Measurements from ENCODE around the gene KLF6. TPM values are rescaled to one million over a fixed set of nuclear protein-coding genes. Genes with fewer than 3 reads are reported as not detected.

Gene KLF6
- total and polyA plus RNA-seq, 2 donors (not counting 3 experiments of a cell fraction or from before 2014, with no cell fraction given): 183 to 307 TPM

GRCh38 chr10:3825244-3825643 is 40.2 kb upstream of the KLF6 start:
- H3K4me3 ChIP-seq (replicated peaks in 1 of 3; ENCODE audit: insufficient read depth in 1 of 3, low read depth in 1 of 3, low read length in 3 of 3): no peak overlapping the region
- intact Hi-C loops (cut with micrococcal nuclease): no loop called here
- no peaks in the 10 kb centered on the region for H3K27me3 ChIP-seq (ENCODE audit: control insufficient read depth in 2 of 2, insufficient read depth in 2 of 2, low read length in 2 of 2)
- no TSS peak for BruUV-seq (replicated peaks)
- no peak for FAIRE-seq
- H4K20me1 ChIP-seq (replicated peaks; ENCODE audit: control insufficient read depth, extremely low read depth, insufficient read depth, low read length): no peaks in the 10 kb centered on the region
- peaks cover 13% of the 10 kb centered on the region for H3K4me1 ChIP-seq (ENCODE audit: control insufficient read depth, extremely low read depth, insufficient read depth, low read length)
- no peak overlapping the region for H2AFZ ChIP-seq (ENCODE audit: low read depth, low read length)
- no peaks in the 10 kb centered on the region for H3K9me3 ChIP-seq (replicated peaks; ENCODE audit: control insufficient read depth, insufficient read depth, low read length)
- POLR2A ChIA-PET: no interaction called here
- H3K36me3 ChIP-seq (ENCODE audit: control insufficient read depth in 2 of 2, extremely low read depth in 1 of 2, insufficient read depth in 2 of 2, low read length in 2 of 2): no peaks in the 10 kb centered on the region
- H3K9ac ChIP-seq (replicated peaks; ENCODE audit: extremely low read depth, insufficient read depth, low read length): no peak overlapping the region
- no peaks in the 10 kb centered on the region for H3K79me2 ChIP-seq (ENCODE audit: control insufficient read depth, insufficient read depth, low read length)
- no peaks in the 10 kb centered on the region for H3K9me1 ChIP-seq (replicated peaks; ENCODE audit: control insufficient read depth, extremely low read depth, insufficient read depth, low read length)
- dilution Hi-C loops (cut with MboI; ENCODE audit: extremely low pct_ligation_motif_present, low sequenced_read_pairs): no loop called here
- H3K27ac ChIP-seq (ENCODE audit: insufficient read depth, low read depth, low read length): no peak overlapping the region
- DNase-seq (ENCODE audit: low read depth, low spot score): no peak
- no peak for TF ChIP-seq GATA2 (IDR thresholded peaks at IDR 0.05; ENCODE audit: insufficient read depth, insufficient read length, low read depth, low read length)
- no peak for TF ChIP-seq POLR2AphosphoS5 (IDR thresholded peaks at IDR 0.05; ENCODE audit: insufficient read depth, low read depth, low read length)
- no peak overlapping the region for H3K4me2 ChIP-seq (ENCODE audit: insufficient read depth, low read length)
- CTCF ChIA-PET: interaction anchor here (2.2 kb wide), 1 partner anchor 831 kb away, joined by 5 read pairs; no protein-coding TSS in a partner anchor

- H3K27ac ChIP-seq (ENCODE audit: insufficient read depth, low read depth, low read length): no peak overlapping the region
- H3K4me3 ChIP-seq (replicated peaks in 1 of 3; ENCODE audit: insufficient read depth in 1 of 3, low read depth in 1 of 3, low read length in 3 of 3): no peak overlapping the region
- POLR2A ChIA-PET: no interaction called here
- dilution Hi-C loops (cut with MboI; ENCODE audit: extremely low pct_ligation_motif_present, low sequenced_read_pairs): no loop called here
- no peaks in the 10 kb centered on the region for H3K36me3 ChIP-seq (ENCODE audit: control insufficient read depth in 2 of 2, extremely low read depth in 1 of 2, insufficient read depth in 2 of 2, low read length in 2 of 2)
- H2AFZ ChIP-seq (ENCODE audit: low read depth, low read length): no peak overlapping the region
- H3K9me1 ChIP-seq (replicated peaks; ENCODE audit: control insufficient read depth, extremely low read depth, insufficient read depth, low read length): no peaks in the 10 kb centered on the region
- intact Hi-C loops (cut with micrococcal nuclease): no loop called here
- H3K79me2 ChIP-seq (ENCODE audit: control insufficient read depth, insufficient read depth, low read length): no peaks in the 10 kb centered on the region
- H3K9me3 ChIP-seq (replicated peaks; ENCODE audit: control insufficient read depth, insufficient read depth, low read length): no peaks in the 10 kb centered on the region
- no TSS peak for BruUV-seq (replicated peaks)
- no peak overlapping the region for H3K4me2 ChIP-seq (ENCODE audit: insufficient read depth, low read length)
- TF ChIP-seq POLR2A (IDR thresholded peaks at IDR 0.05; ENCODE audit: low read depth, low read length): no peak
- TF ChIP-seq MAX (IDR thresholded peaks at IDR 0.05; ENCODE audit: insufficient read depth, insufficient read length): no peak
- H4K20me1 ChIP-seq (replicated peaks; ENCODE audit: control insufficient read depth, extremely low read depth, insufficient read depth, low read length): no peaks in the 10 kb centered on the region
- no peak overlapping the region for H3K9ac ChIP-seq (replicated peaks; ENCODE audit: extremely low read depth, insufficient read depth, low read length)
- CTCF ChIA-PET: interaction anchor here (0.7 kb wide), 1 partner anchor 13 kb away, joined by 3 read pairs; no protein-coding TSS in a partner anchor
- DNase-seq (ENCODE audit: low read depth, low spot score) (no peak), FAIRE-seq (no peak)
- no peaks in the 10 kb centered on the region for H3K27me3 ChIP-seq (ENCODE audit: control insufficient read depth in 2 of 2, insufficient read depth in 2 of 2, low read length in 2 of 2)
- H3K4me1 ChIP-seq (ENCODE audit: control insufficient read depth, extremely low read depth, insufficient read depth, low read length): peaks cover 5% of the 10 kb centered on the region
These were observed 37.7 kb upstream of the KLF6 start for GRCh38 chr10:3822541-3823330.

All from endothelial cell of umbilical vein (primary cell).